GM12801 (cell line): ENCODE results near the gene NFKBIB.

Experiments
- TF ChIP-seq, protein P1 (sequence below): IDR thresholded peaks from one replicate; pipeline ENCODE4 v1.5.1; 2011; ENCODE audit warnings: control low read depth; ENCODE audit not compliant: insufficient read length; ENCODE audit errors: extremely low read depth

Gene NFKBIB

DNA sequence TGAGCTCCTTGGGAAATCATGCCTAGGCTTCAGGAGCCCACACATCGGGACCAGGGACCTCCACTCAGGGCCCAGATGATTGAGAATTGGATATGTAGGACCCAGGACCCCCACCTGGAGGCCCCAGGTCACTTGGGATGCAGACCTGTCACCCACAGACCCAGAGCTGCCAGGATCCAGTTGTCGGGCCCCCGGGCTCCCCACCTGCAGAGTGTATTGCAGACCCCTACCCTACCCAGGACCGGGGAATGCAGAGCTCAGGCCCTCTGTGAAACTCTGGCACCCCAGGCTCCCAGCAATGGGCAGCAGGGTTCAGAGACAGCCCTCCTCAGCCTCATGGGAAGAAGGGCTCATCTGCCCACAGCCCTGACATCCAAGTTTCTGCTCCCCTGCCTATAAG, 5.9 kb downstream of the NFKBIB start:
- TF ChIP-seq, protein P1, sequence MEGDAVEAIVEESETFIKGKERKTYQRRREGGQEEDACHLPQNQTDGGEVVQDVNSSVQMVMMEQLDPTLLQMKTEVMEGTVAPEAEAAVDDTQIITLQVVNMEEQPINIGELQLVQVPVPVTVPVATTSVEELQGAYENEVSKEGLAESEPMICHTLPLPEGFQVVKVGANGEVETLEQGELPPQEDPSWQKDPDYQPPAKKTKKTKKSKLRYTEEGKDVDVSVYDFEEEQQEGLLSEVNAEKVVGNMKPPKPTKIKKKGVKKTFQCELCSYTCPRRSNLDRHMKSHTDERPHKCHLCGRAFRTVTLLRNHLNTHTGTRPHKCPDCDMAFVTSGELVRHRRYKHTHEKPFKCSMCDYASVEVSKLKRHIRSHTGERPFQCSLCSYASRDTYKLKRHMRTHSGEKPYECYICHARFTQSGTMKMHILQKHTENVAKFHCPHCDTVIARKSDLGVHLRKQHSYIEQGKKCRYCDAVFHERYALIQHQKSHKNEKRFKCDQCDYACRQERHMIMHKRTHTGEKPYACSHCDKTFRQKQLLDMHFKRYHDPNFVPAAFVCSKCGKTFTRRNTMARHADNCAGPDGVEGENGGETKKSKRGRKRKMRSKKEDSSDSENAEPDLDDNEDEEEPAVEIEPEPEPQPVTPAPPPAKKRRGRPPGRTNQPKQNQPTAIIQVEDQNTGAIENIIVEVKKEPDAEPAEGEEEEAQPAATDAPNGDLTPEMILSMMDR, result no peak

DNA sequence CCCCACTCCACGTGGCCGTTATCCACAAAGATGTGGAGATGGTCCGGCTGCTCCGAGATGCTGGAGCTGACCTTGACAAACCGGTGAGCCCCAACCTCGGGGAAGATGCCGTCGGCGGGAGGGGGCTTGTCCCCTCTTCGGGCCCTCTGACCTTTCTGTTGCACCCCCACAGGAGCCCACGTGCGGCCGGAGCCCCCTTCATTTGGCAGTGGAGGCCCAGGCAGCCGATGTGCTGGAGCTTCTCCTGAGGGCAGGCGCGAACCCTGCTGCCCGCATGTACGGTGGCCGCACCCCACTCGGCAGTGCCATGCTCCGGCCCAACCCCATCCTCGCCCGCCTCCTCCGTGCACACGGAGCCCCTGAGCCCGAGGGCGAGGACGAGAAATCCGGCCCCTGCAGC, 7.5 kb downstream of the NFKBIB start:
- TF ChIP-seq, protein P1, result no peak

DNA sequence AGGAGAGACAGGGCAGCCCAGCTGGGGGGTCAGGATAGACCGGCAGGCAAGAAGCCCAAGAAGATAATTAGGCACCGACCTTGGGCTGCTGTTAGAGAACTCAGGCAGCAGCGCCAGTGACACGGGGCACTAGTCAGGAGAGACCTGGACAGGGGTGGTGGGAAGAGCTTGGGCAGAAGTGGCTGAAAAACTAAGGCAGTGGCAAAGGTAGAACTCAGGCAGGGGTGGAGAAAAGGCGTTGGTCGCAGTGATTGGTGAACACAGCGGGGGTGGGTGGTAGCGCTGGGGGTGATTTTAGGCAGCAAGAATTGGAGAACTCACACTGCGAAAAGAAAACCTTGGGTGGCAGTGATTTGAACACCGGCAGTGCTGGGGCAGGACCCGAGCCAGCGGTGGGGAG, 7.9 kb downstream of the NFKBIB start:
- TF ChIP-seq, protein P1, result no peak

DNA sequence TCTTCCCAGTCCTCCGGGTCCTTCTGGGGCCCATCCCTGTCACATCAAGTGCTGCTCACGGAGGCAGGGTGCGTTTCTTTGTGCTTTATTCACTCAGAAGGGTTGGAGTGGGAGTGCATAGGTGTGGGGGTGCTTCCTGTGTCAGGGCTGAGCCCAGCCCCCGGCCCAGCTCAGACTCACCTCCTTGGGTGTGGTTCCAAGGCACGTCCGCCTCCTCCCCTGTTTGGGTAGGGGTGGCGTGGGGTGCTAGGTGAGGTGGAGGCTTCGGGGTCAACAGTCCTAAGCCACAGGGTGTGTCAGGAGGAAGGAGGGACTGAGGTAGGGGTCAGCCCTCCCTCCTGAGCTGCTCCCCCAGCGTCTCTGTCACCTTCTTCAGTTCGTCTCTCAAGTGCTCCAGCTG, 9.1 kb downstream of the NFKBIB start:
- TF ChIP-seq, protein P1, result no peak

DNA sequence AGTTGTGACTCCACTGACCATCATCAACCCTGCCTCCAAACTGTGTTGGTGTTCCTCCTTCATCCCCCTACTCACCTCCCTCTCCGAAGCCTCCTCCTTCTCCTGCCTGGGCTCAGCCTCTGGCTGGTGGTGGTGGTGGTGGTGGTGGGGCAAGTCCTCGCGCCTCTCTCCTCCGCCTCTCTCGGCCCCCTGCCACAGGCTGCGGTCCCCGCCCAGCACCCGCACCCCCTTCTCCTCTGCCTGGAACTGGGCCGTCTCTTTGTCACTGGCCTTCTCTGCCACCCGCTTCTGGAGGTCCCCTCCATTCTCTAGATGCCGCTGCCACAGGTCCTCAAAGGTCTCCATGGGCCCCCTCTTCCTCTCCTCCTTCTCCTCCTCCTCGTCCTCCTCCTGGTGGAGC, 10.7 kb downstream of the NFKBIB start:
- TF ChIP-seq, protein P1, result no peak

DNA sequence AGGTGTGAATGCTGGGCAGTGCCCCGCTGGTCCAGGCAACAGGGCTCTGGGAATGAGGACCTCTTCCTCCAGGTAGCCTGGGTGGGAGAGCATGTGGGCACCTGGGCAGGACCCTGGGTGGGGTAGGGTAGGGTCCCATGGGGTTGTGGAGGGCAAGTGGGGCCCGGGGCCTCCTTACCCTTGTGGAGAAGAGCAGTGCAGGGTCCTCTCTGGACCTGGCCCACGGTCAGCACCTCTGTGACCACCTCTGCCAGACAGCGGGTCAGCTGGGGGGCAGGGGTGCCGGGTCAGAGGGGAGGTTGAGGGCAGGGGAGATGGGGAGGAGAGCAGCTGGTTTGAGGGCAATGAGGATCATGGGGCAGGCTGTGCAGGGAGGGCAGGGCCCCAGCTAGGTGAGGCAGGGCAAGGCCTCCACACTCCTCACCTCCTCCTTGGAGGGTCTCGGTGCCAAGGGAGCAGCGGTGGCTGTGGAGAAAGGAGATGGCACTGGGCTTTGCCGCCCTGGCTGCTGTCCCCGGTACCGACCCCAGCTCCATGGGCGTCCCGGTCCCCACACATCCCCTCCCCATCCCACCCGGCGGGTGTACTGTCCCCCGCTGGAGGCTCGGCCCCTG, 11.7 kb downstream of the NFKBIB start:
- TF ChIP-seq, protein P1, result no peak

DNA sequence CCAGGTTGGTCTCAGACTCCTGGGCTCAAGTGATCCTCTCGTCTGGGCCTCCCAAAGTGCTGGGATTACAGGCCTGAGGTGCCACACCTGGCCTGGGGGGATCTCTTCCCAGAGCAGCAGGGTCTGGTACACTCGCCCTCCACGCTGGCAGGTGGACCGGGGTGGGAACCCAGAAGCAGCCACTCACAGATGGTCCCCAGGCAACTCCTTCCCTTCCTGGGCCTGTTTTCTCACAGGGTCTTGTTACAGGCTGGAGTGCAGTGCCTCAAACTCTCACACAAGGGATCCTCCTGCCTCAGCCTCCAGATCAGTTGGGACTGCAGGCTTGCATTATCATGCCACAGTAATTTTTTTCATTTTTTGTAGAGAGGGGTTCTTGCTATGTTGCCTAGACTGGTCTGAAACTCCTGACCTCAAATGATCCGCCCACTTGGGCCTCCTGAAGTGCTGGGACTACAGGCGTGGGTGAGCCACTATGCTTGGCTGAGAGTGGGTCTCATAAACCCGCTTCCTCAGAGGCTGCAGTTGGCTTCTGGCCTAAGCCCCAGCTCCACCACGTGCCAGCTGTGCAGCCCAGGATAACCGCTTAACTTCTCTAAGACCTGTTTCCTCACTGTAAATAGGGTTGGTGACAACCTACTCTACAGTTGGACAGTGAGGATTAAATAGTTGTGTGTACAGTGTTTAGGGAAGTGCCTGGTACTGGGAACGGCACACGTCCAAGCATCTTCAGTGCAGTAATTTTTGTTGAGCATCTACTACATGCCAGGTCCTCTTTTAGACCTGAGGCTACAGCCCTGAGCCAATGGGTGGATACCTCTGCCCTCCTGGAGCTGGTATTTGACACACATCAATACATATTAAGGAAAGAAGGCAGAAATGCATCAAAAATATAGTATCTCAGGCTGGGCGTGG, 13.1 kb downstream of the NFKBIB start:
- TF ChIP-seq, protein P1, result no peak
